H1 (cell line): Measurements from ENCODE around the gene XIAP. TPM values are rescaled to one million over a fixed set of nuclear protein-coding genes. Genes with fewer than 3 reads are reported as not detected.

Source experiments
- CTCF ChIA-PET: fragments of 300-600 bp; sonication (Branson Sonifier 250); formaldehyde crosslinking; loops from one replicate; lab custom pipeline; 2021; ENCODE audit not compliant: partially characterized antibody; lab: Charles Lee
- POLR2A ChIA-PET: fragments of 300-600 bp; sonication (Branson Sonifier 250); formaldehyde crosslinking; loops from one replicate; lab custom pipeline; 2021; ENCODE audit warnings: inconsistent platforms; ENCODE audit not compliant: partially characterized antibody; lab: Charles Lee
- DNase-seq, 2 experiments: peaks; one replicate each; pipeline versions ENCODE4 v3.0.0 to v3.0.0-alpha.2; 2010 to 2022; ENCODE audit warnings: low spot score in 2 of 2, low read depth in 1 of 2, mixed read lengths in 1 of 2
- FAIRE-seq: peaks from 2 replicates; lab custom pipeline; 2011; peaks lifted over from hg19 to GRCh38; lab: Jason Lieb, UNC
- H2AFZ ChIP-seq: 2 replicates; pipeline ENCODE4 v1.8.1; 2012; ENCODE audit warnings: low read length, inconsistent platforms
- H2AK5ac ChIP-seq: 2 replicates; pipeline ENCODE4 v1.6.1; 2013; ENCODE audit warnings: low read depth, low read length
- H2BK120ac ChIP-seq: replicated peaks from 2 replicates; pipeline ENCODE3; 2013; ENCODE audit warnings: low read depth, low read length, inconsistent platforms
- H2BK12ac ChIP-seq: 2 replicates; pipeline ENCODE4 v1.6.1; 2013; ENCODE audit warnings: low read depth, low read length
- H2BK15ac ChIP-seq: 2 replicates; pipeline ENCODE4 v1.6.1; 2013; ENCODE audit warnings: low read length
- H2BK20ac ChIP-seq: 2 replicates; pipeline ENCODE4 v1.6.1; 2013; ENCODE audit warnings: low read length
- H2BK5ac ChIP-seq: 2 replicates; pipeline ENCODE4 v1.6.1; 2013; ENCODE audit warnings: low read depth, low read length
- H3K14ac ChIP-seq: 2 replicates; pipeline ENCODE4 v1.6.1; 2013; ENCODE audit warnings: inconsistent platforms; ENCODE audit not compliant: insufficient read length
- H3K18ac ChIP-seq: 2 replicates; pipeline ENCODE4 v1.6.1; 2013; ENCODE audit warnings: low read length; ENCODE audit errors: extremely low read depth
- H3K23ac ChIP-seq: 2 replicates; pipeline ENCODE4 v1.6.1; 2013; ENCODE audit warnings: inconsistent platforms; ENCODE audit not compliant: insufficient read length
- H3K23me2 ChIP-seq: 2 replicates; pipeline ENCODE4 v1.6.1; 2013; ENCODE audit warnings: low read depth, low read length
- H3K27ac ChIP-seq: 2 replicates; pipeline ENCODE4 v1.6.1; 2011; ENCODE audit warnings: low read depth, low read length, inconsistent platforms
- H3K27me3 ChIP-seq, 4 experiments: replicated peaks in 1 of 4; 1 replicate in 1 of 4; 2 replicates in 3 of 4; pipeline versions ENCODE4 v1.6.1 to v1.8.1; 2011 to 2013; ENCODE audit warnings: low read length in 3 of 4, mild to moderate bottlenecking in 3 of 4, inconsistent platforms in 2 of 4, mixed read lengths in 2 of 4, moderate library complexity in 1 of 4; ENCODE audit not compliant: control insufficient read depth in 3 of 4, insufficient read depth in 3 of 4; ENCODE audit errors: extremely low read depth in 1 of 4
- H3K36me3 ChIP-seq, 4 experiments: 2 replicates each; pipeline versions ENCODE4 v1.6.1 to v1.8.1; 2011 to 2013; ENCODE audit warnings: mild to moderate bottlenecking in 4 of 4, low read length in 3 of 4, moderate library complexity in 2 of 4, control low read depth in 1 of 4, inconsistent platforms in 1 of 4; ENCODE audit not compliant: insufficient read depth in 4 of 4, control insufficient read depth in 2 of 4
- H3K4ac ChIP-seq: replicated peaks from 2 replicates; pipeline ENCODE3; 2013; ENCODE audit warnings: low read length, low read depth, mixed read lengths, inconsistent platforms; ENCODE audit not compliant: insufficient read length
- H3K4me1 ChIP-seq, 4 experiments: replicated peaks in 1 of 4; 1 replicate in 1 of 4; 2 replicates in 3 of 4; pipeline versions ENCODE4 v1.6.1 to v1.8.1; 2011 to 2013; ENCODE audit warnings: low read length in 3 of 4, inconsistent platforms in 2 of 4, mixed read lengths in 1 of 4; ENCODE audit not compliant: insufficient read depth in 4 of 4, control insufficient read depth in 3 of 4
- H3K4me2 ChIP-seq, 2 experiments: 2 replicates each; pipeline versions ENCODE4 v1.6.1 to v1.8.1; 2011 to 2013; ENCODE audit warnings: low read depth in 2 of 2, low read length in 2 of 2, control low read depth in 1 of 2, inconsistent platforms in 1 of 2, mild to moderate bottlenecking in 1 of 2; ENCODE audit not compliant: insufficient read depth in 1 of 2
- H3K4me3 ChIP-seq, 4 experiments: fragments of 200-600, 300-600 bp in 1 of 4; sonication (generic), shearing (Covaris generic), sonication (Bioruptor Twin) in 1 of 4; 2 replicates each; pipeline versions ENCODE4 v1.5.1 to v1.8.1; 2011 to 2016; ENCODE audit warnings: low read length in 4 of 4, low read depth in 3 of 4, control low read depth in 2 of 4, inconsistent platforms in 2 of 4, mild to moderate bottlenecking in 2 of 4, mixed read lengths in 1 of 4, moderate library complexity in 1 of 4; ENCODE audit not compliant: insufficient read depth in 2 of 4; ENCODE audit errors: extremely low read depth in 1 of 4
- H3K56ac ChIP-seq: replicated peaks from 2 replicates; pipeline ENCODE3; 2013; ENCODE audit warnings: low read depth, mild to moderate bottlenecking, mixed read lengths, low read length, inconsistent platforms; ENCODE audit not compliant: insufficient read length
- H3K79me1 ChIP-seq: 2 replicates; pipeline ENCODE4 v1.6.1; 2013; ENCODE audit warnings: low read depth, low read length, control low read depth
- H3K79me2 ChIP-seq, 2 experiments: 2 replicates each; pipeline versions ENCODE4 v1.6.1 to v1.8.1; 2012 to 2013; ENCODE audit warnings: low read length in 2 of 2, mild to moderate bottlenecking in 2 of 2, inconsistent platforms in 1 of 2; ENCODE audit not compliant: insufficient read depth in 2 of 2, control insufficient read depth in 1 of 2
- H3K9ac ChIP-seq, 4 experiments: replicated peaks in 1 of 4; 1 replicate in 1 of 4; 2 replicates in 3 of 4; pipeline versions ENCODE4 v1.6.1 to v1.8.1; 2011 to 2013; ENCODE audit warnings: low read depth in 3 of 4, low read length in 3 of 4, control low read depth in 2 of 4, mild to moderate bottlenecking in 2 of 4, moderate library complexity in 2 of 4, inconsistent platforms in 1 of 4; ENCODE audit errors: extremely low read depth in 1 of 4
- H3K9me3 ChIP-seq, 2 experiments: 2 replicates each; pipeline versions ENCODE4 v1.6.1 to v1.8.1; 2012 to 2013; ENCODE audit warnings: mild to moderate bottlenecking in 2 of 2, moderate library complexity in 2 of 2, control low read depth in 1 of 2, inconsistent platforms in 1 of 2, low read depth in 1 of 2, low read length in 1 of 2, mixed read lengths in 1 of 2; ENCODE audit not compliant: insufficient read depth in 2 of 2
- H4K20me1 ChIP-seq, 2 experiments: replicated peaks in 1 of 2; 2 replicates each; pipeline versions ENCODE3 to v1.8.1; 2011 to 2013; ENCODE audit warnings: inconsistent platforms in 2 of 2, low read length in 2 of 2, mild to moderate bottlenecking in 1 of 2; ENCODE audit not compliant: insufficient read depth in 2 of 2, control insufficient read depth in 1 of 2
- H4K5ac ChIP-seq: 2 replicates; pipeline ENCODE4 v1.6.1; 2013; ENCODE audit warnings: low read length, low read depth, mixed read lengths, inconsistent platforms; ENCODE audit not compliant: insufficient read length
- H4K8ac ChIP-seq: 2 replicates; pipeline ENCODE4 v1.8.0; 2013; ENCODE audit warnings: mild to moderate bottlenecking, moderate library complexity, low read length, inconsistent platforms; ENCODE audit not compliant: insufficient read depth; ENCODE audit errors: extremely low read depth
- H4K91ac ChIP-seq: replicated peaks from 2 replicates; pipeline ENCODE3; 2013; ENCODE audit warnings: low read length, mixed read lengths, inconsistent platforms; ENCODE audit not compliant: insufficient read length
- CEBPB ChIP-seq: IDR thresholded peaks from 2 replicates; pipeline ENCODE4 v1.6.1; 2012; ENCODE audit warnings: low read depth, low read length
- CREB1 ChIP-seq: IDR thresholded peaks from 2 replicates; pipeline ENCODE4 v1.6.1; 2012; ENCODE audit warnings: inconsistent platforms
- E2F6 ChIP-seq: IDR thresholded peaks from 2 replicates; pipeline ENCODE4 v1.6.1; 2012; ENCODE audit warnings: inconsistent platforms
- EZH2 ChIP-seq: fragments of 200-600 bp; sonication (generic); IDR thresholded peaks from 2 replicates; pipeline ENCODE4 v1.7.1; 2012; ENCODE audit warnings: low read depth, mild to moderate bottlenecking, moderate library complexity, low read length, inconsistent platforms; ENCODE audit not compliant: severe bottlenecking
- GABPA ChIP-seq: IDR thresholded peaks from 2 replicates; pipeline ENCODE4 v1.6.1; 2011; ENCODE audit warnings: mild to moderate bottlenecking, low read length, moderate library complexity, borderline replicate concordance; ENCODE audit not compliant: insufficient read depth
- NANOG ChIP-seq: IDR thresholded peaks from 2 replicates; pipeline ENCODE4 v1.6.1; 2011; ENCODE audit warnings: low read length, low read depth, mild to moderate bottlenecking, inconsistent platforms; ENCODE audit not compliant: insufficient read depth, poor library complexity, severe bottlenecking
- RNF2 ChIP-seq: fragments of 200-900, 300-1000 bp; sonication (generic); IDR thresholded peaks from 2 replicates; pipeline ENCODE4 v1.7.1; 2016; ENCODE audit warnings: borderline replicate concordance, low read depth, mild to moderate bottlenecking, antibody characterized with exemption, low read length; ENCODE audit not compliant: poor library complexity, severe bottlenecking; ENCODE audit errors: missing control alignments
- SAP30 ChIP-seq: fragments of 300-600 bp; sonication (generic); IDR thresholded peaks from 2 replicates; pipeline ENCODE4 v1.7.1; 2012; ENCODE audit warnings: low read length, moderate library complexity, mild to moderate bottlenecking, inconsistent platforms; ENCODE audit not compliant: insufficient read depth, insufficient replicate concordance
- SRF ChIP-seq: IDR thresholded peaks from 2 replicates; pipeline ENCODE4 v1.6.1; 2011; ENCODE audit warnings: mild to moderate bottlenecking, low read depth, low read length, moderate library complexity
- TAF7 ChIP-seq: optimal IDR thresholded peaks from 2 replicates; pipeline ENCODE3; 2011; ENCODE audit warnings: low read depth, mild to moderate bottlenecking, inconsistent platforms, low read length, moderate library complexity, borderline replicate concordance
- USF2 ChIP-seq: IDR thresholded peaks from 2 replicates; pipeline ENCODE4 v1.6.1; 2011; ENCODE audit warnings: low read length, improper control_type of control experiment
- WGBS, 2 experiments: shearing (Covaris generic) in 1 of 2; methylation state at CpG; one replicate each; pipeline versions ENCODE4 v1.1.6 to v1.1.7; 2013 to 2015; ENCODE audit warnings: low lambda C conversion rate in 2 of 2, mixed read lengths in 2 of 2, inconsistent platforms in 1 of 2, low coverage in 1 of 2, missing lambda C conversion rate in 1 of 2; ENCODE audit not compliant: insufficient replicate concordance in 2 of 2, insufficient coverage in 1 of 2, insufficient read length in 1 of 2; ENCODE audit errors: extremely low coverage in 1 of 2, missing lambda C conversion rate in 1 of 2; 5-methylcytosine and 5-hydroxymethylcytosine counted together
- polyA plus RNA-seq, 7 experiments: library from polyadenylated mRNA; depleted of rRNA in 3 of 7; stranded (reverse) in 5 of 7; unstranded in 2 of 7; fragments of >200 nt in 5 of 7; fragments of 200-250 nt in 2 of 7; gene quantifications; 1 replicate in 5 of 7; 2 replicates in 1 of 7; 4 replicates in 1 of 7; pipeline versions ENCODE4 v1.2.1 to v1.2.3, GENCODE V29; 2011 to 2013; ENCODE audit warnings: missing spikeins in 2 of 7, mixed read lengths in 2 of 7
- total RNA-seq: library from RNA; stranded (reverse); fragmentation: NEBNext Ultra II Directional; extraction: Animal tissue kit (Norgen Biotek cat#: 25700); gene quantifications from 2 replicates; pipeline ENCODE4 v1.2.1, GENCODE V29; 2021

The XIAP gene
- total and polyA plus RNA-seq, 2 of the 8 experiments (the other 6 are each of a cell fraction or from before 2014, with no cell fraction given) = 5.9 to 44.7 TPM

GRCh38 chrX:123869488-123869887, 9.6 kb downstream of the XIAP start:
- DNase-seq (no peak), FAIRE-seq (no peak)
- CTCF ChIA-PET = interaction anchor here (0.8 to 1.5 kb wide), 3 partner anchors 15 to 92 kb away, joined by 7 read pairs; no protein-coding TSS in a partner anchor
- Histone ChIP-seq H3K27ac (no peak overlapping the region), H3K23me2 (peaks cover 2% of the 10 kb centered on the region; the same call in 1 of the 2 replicates), H4K8ac (no peak overlapping the region), H3K23ac (no peak overlapping the region), H3K4me2 (no peak overlapping the region), H2BK15ac (no peak overlapping the region), H2BK12ac (no peak overlapping the region), H3K18ac (no peak overlapping the region), H3K4me3 (no peak overlapping the region), H3K79me2 (peaks cover 0 to 36% of the 10 kb centered on the region in 2 experiments; a peak in 2 of 4 replicates), H3K9me3 (no peaks in the 10 kb centered on the region), H3K9ac (no peak overlapping the region), H2BK120ac (no peak overlapping the region), H3K14ac (no peak overlapping the region), H4K5ac (no peak overlapping the region), H2AFZ (no peak overlapping the region), H2BK20ac (no peak overlapping the region), H3K27me3 (no peaks in the 10 kb centered on the region), H3K36me3 (no peaks in the 10 kb centered on the region), H4K91ac (no peak overlapping the region), H3K4me1 (no peaks in the 10 kb centered on the region), H3K4ac (no peak overlapping the region), H4K20me1 (no peaks in the 10 kb centered on the region), H3K56ac (no peak overlapping the region), H2BK5ac (no peak overlapping the region), H3K79me1 (no peaks in the 10 kb centered on the region; the same call in 1 of the 2 replicates), H2AK5ac (no peak overlapping the region)
- 93% methylated on average over 1 of the region's 1 CpG; no CpG with 5 or more reads in 1 of the 2 experiments for WGBS, 2 experiments
- POLR2A ChIA-PET = interaction anchor here (0.6 to 0.9 kb wide), 2 partner anchors 8 to 9 kb away, joined by 3 read pairs; no protein-coding TSS in a partner anchor
- TF ChIP-seq CREB1 (no peak), NANOG (no peak), RNF2 (no peak), EZH2 (no peak), SRF (no peak), SAP30 (no peak), USF2 (no peak), GABPA (no peak), CEBPB (no peak), TAF7 (no peak), E2F6 (no peak)
